H9 (cell line): ENCODE results near the gene PPP1R7. TPM values are rescaled to one million over a fixed set of nuclear protein-coding genes. Genes with fewer than 3 reads are reported as not detected.

Experiments
- DNase-seq: peaks from one replicate; pipeline ENCODE4 v3.0.0-alpha.2; 2017
- H2AFZ ChIP-seq: one replicate; pipeline ENCODE4 v1.6.1; 2013; ENCODE audit warnings: mild to moderate bottlenecking, low read length, control low read depth, moderate library complexity
- H2AK5ac ChIP-seq: 2 replicates; pipeline ENCODE4 v1.6.1; 2013; ENCODE audit warnings: low read length, control low read depth, mixed read lengths; ENCODE audit not compliant: insufficient read length
- H2BK120ac ChIP-seq: one replicate; pipeline ENCODE4 v1.6.1; 2013; ENCODE audit warnings: low read depth, mild to moderate bottlenecking, low read length, control low read depth, inconsistent platforms; ENCODE audit not compliant: poor library complexity, severe bottlenecking
- H2BK12ac ChIP-seq: 2 replicates; pipeline ENCODE4 v1.6.1; 2013; ENCODE audit warnings: low read length, control low read depth, mixed read lengths, low read depth; ENCODE audit not compliant: insufficient read length
- H2BK15ac ChIP-seq: 2 replicates; pipeline ENCODE4 v1.6.1; 2013; ENCODE audit warnings: low read depth, low read length, control low read depth
- H2BK20ac ChIP-seq: one replicate; pipeline ENCODE4 v1.6.1; 2013; ENCODE audit warnings: low read depth, mild to moderate bottlenecking, low read length, control low read depth, inconsistent platforms; ENCODE audit not compliant: poor library complexity, severe bottlenecking
- H2BK5ac ChIP-seq: 2 replicates; pipeline ENCODE4 v1.6.1; 2013; ENCODE audit warnings: low read length, control low read depth, mixed read lengths; ENCODE audit not compliant: insufficient read length
- H3K14ac ChIP-seq: 2 replicates; pipeline ENCODE4 v1.6.1; 2013; ENCODE audit warnings: low read length, control low read depth; ENCODE audit not compliant: insufficient read depth
- H3K18ac ChIP-seq: 2 replicates; pipeline ENCODE4 v1.6.1; 2013; ENCODE audit warnings: low read depth, mild to moderate bottlenecking, mixed read lengths, low read length, control low read depth; ENCODE audit not compliant: insufficient read length
- H3K23ac ChIP-seq: 2 replicates; pipeline ENCODE4 v1.6.1; 2013; ENCODE audit warnings: low read length, control low read depth, mixed read lengths, low read depth; ENCODE audit not compliant: insufficient read length
- H3K23me2 ChIP-seq: 2 replicates; pipeline ENCODE4 v1.6.1; 2013; ENCODE audit warnings: low read depth, mild to moderate bottlenecking, mixed read lengths, low read length, control low read depth; ENCODE audit not compliant: insufficient read length, poor library complexity, severe bottlenecking
- H3K27ac ChIP-seq: 2 replicates; pipeline ENCODE4 v1.5.1; 2013; ENCODE audit warnings: low read length, control low read depth, mixed read lengths, low read depth; ENCODE audit not compliant: insufficient read length
- H3K27me3 ChIP-seq: 2 replicates; pipeline ENCODE4 v1.6.1; 2013; ENCODE audit warnings: low read length, control low read depth, inconsistent platforms; ENCODE audit not compliant: insufficient read depth
- H3K4ac ChIP-seq: 2 replicates; pipeline ENCODE4 v1.6.1; 2013; ENCODE audit warnings: low read depth, mild to moderate bottlenecking, control low read depth, inconsistent platforms, low read length, moderate library complexity
- H3K4me1 ChIP-seq: 2 replicates; pipeline ENCODE4 v1.6.1; 2013; ENCODE audit warnings: low read length, control low read depth, inconsistent platforms; ENCODE audit not compliant: insufficient read depth
- H3K4me2 ChIP-seq: 2 replicates; pipeline ENCODE4 v1.6.1; 2013; ENCODE audit warnings: low read length, control low read depth, mixed read lengths; ENCODE audit not compliant: insufficient read length, insufficient read depth
- H3K56ac ChIP-seq: 2 replicates; pipeline ENCODE4 v1.6.1; 2013; ENCODE audit warnings: low read depth, mild to moderate bottlenecking, mixed read lengths, low read length, control low read depth; ENCODE audit not compliant: insufficient read length
- H3K79me1 ChIP-seq: 2 replicates; pipeline ENCODE4 v1.6.1; 2013; ENCODE audit warnings: low read depth, mild to moderate bottlenecking, moderate library complexity, low read length, control low read depth, inconsistent platforms; ENCODE audit not compliant: insufficient read depth, poor library complexity, severe bottlenecking
- H3K79me2 ChIP-seq: 2 replicates; pipeline ENCODE4 v1.6.1; 2013; ENCODE audit warnings: low read length, control low read depth, inconsistent platforms; ENCODE audit not compliant: insufficient read depth
- H3K9ac ChIP-seq: 2 replicates; pipeline ENCODE4 v1.6.1; 2013; ENCODE audit warnings: low read length, control low read depth, mixed read lengths; ENCODE audit not compliant: insufficient read length; ENCODE audit errors: extremely low read depth
- H3K9me3 ChIP-seq: one replicate; pipeline ENCODE4 v1.6.1; 2013; ENCODE audit warnings: low read depth, low read length, inconsistent platforms; ENCODE audit not compliant: control insufficient read depth
- H3T11ph ChIP-seq: one replicate; pipeline ENCODE4 v1.6.1; 2013; ENCODE audit warnings: mild to moderate bottlenecking, low read length, control low read depth, inconsistent platforms
- H4K20me1 ChIP-seq: one replicate; pipeline ENCODE4 v1.6.1; 2013; ENCODE audit not compliant: control insufficient read depth, insufficient read length, insufficient read depth
- H4K5ac ChIP-seq: 2 replicates; pipeline ENCODE4 v1.6.1; 2013; ENCODE audit warnings: low read depth, mild to moderate bottlenecking, mixed read lengths, low read length, control low read depth; ENCODE audit not compliant: insufficient read length
- H4K8ac ChIP-seq: replicated peaks from 2 replicates; pipeline ENCODE4 v1.6.1; 2013; ENCODE audit warnings: low read length, control low read depth, mixed read lengths, low read depth; ENCODE audit not compliant: insufficient read length
- H4K91ac ChIP-seq: 2 replicates; pipeline ENCODE4 v1.6.1; 2013; ENCODE audit warnings: low read depth, mild to moderate bottlenecking, moderate library complexity, mixed read lengths, low read length, control low read depth; ENCODE audit not compliant: insufficient read length
- H3K27ac Mint-ChIP-seq, 3 experiments: 2 replicates in 2 of 3; 3 replicates in 1 of 3; pipeline ENCODE4 v1.8.0; 2020 to 2021; ENCODE audit warnings: mixed read lengths in 3 of 3, mild to moderate bottlenecking in 1 of 3, moderate library complexity in 1 of 3
- H3K27me3 Mint-ChIP-seq: 2 replicates; pipeline ENCODE4 v1.8.0; 2021; ENCODE audit warnings: low read depth, mild to moderate bottlenecking, moderate library complexity, mixed read lengths
- H3K36me3 Mint-ChIP-seq, 3 experiments: 2 replicates in 2 of 3; 3 replicates in 1 of 3; pipeline ENCODE4 v1.8.0; 2020 to 2021; ENCODE audit warnings: low read depth in 3 of 3, mixed read lengths in 3 of 3; ENCODE audit not compliant: insufficient read depth in 1 of 3
- H3K4me1 Mint-ChIP-seq, 2 experiments: 2 replicates each; pipeline ENCODE4 v1.8.0; 2020; ENCODE audit warnings: mixed read lengths in 2 of 2
- H3K4me3 Mint-ChIP-seq, 2 experiments: 2 replicates in 1 of 2; 3 replicates in 1 of 2; pipeline ENCODE4 v1.8.0; 2020 to 2021; ENCODE audit warnings: mild to moderate bottlenecking in 2 of 2, mixed read lengths in 2 of 2, moderate library complexity in 1 of 2
- H3K9me3 Mint-ChIP-seq, 2 experiments: 2 replicates in 1 of 2; 3 replicates in 1 of 2; pipeline ENCODE4 v1.8.0; 2020; ENCODE audit warnings: mild to moderate bottlenecking in 2 of 2, mixed read lengths in 2 of 2, moderate library complexity in 1 of 2
- WGBS: extraction: QIAGEN DNeasy Blood & Tissue Kit; methylation state at CpG from one replicate; pipeline ENCODE4 v1.1.7; 2013; ENCODE audit warnings: missing lambda C conversion rate, low lambda C conversion rate, mixed read lengths; ENCODE audit not compliant: insufficient read length; ENCODE audit errors: extremely low coverage; 5-methylcytosine and 5-hydroxymethylcytosine counted together
- total RNA-seq: library from RNA; stranded (reverse); gene quantifications from 2 replicates; pipeline ENCODE4 v1.2.1, GENCODE V29; 2021
- TF ChIP-seq, protein P1 (sequence below): fragments of 200-600 bp; sonication (generic); conservative IDR thresholded peaks from 3 replicates; pipeline ENCODE4 v1.8.0; 2021; ENCODE audit warnings: antibody characterized with exemption, mild to moderate bottlenecking

Gene PPP1R7
- total RNA-seq, 1 experiment from 2014 or later = 60.2 TPM

GRCh38 chr2:241163601-241164118 lies 13.4 kb downstream of the PPP1R7 start:
- Histone ChIP-seq H3K4ac (no peak overlapping the region), H3K4me2 (no peak overlapping the region), H3K79me2 (no peaks in the 10 kb centered on the region), H3K14ac (no peak overlapping the region), H3K9ac (no peak overlapping the region), H3K9me3 (no peaks in the 10 kb centered on the region), H2BK5ac (no peak overlapping the region), H3K56ac (no peak overlapping the region), H3K18ac (no peak overlapping the region), H3T11ph (no peak overlapping the region), H2AFZ (no peak overlapping the region), H4K5ac (no peak overlapping the region), H4K91ac (no peak overlapping the region), H2BK20ac (no peak overlapping the region), H3K27me3 (no peaks in the 10 kb centered on the region), H2BK12ac (no peak overlapping the region), H2AK5ac (no peak overlapping the region), H3K79me1 (no peaks in the 10 kb centered on the region), H4K20me1 (no peaks in the 10 kb centered on the region), H3K23ac (no peak overlapping the region), H2BK15ac (no peak overlapping the region), H3K23me2 (no peaks in the 10 kb centered on the region), H2BK120ac (no peak overlapping the region), H3K27ac (no peak overlapping the region), H4K8ac (no peak overlapping the region), H3K4me1 (no peaks in the 10 kb centered on the region)
- Mint-ChIP-seq H3K4me1 (no peaks in the 10 kb centered on the region), H3K36me3 (peaks cover 0 to 47% (median 37%) of the 10 kb centered on the region in 3 experiments; a peak in 5 of 7 replicates), H3K27me3 (no peaks in the 10 kb centered on the region), H3K27ac (no peak overlapping the region), H3K4me3 (no peak overlapping the region), H3K9me3 (no peaks in the 10 kb centered on the region)
- TF ChIP-seq, protein P1, sequence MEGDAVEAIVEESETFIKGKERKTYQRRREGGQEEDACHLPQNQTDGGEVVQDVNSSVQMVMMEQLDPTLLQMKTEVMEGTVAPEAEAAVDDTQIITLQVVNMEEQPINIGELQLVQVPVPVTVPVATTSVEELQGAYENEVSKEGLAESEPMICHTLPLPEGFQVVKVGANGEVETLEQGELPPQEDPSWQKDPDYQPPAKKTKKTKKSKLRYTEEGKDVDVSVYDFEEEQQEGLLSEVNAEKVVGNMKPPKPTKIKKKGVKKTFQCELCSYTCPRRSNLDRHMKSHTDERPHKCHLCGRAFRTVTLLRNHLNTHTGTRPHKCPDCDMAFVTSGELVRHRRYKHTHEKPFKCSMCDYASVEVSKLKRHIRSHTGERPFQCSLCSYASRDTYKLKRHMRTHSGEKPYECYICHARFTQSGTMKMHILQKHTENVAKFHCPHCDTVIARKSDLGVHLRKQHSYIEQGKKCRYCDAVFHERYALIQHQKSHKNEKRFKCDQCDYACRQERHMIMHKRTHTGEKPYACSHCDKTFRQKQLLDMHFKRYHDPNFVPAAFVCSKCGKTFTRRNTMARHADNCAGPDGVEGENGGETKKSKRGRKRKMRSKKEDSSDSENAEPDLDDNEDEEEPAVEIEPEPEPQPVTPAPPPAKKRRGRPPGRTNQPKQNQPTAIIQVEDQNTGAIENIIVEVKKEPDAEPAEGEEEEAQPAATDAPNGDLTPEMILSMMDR = no peak
- no CpG with 5 or more reads among the region's 3 CpGs for WGBS
- no peak for DNase-seq
